K562 (cell line): ENCODE data around the gene KLK2. TPM values are rescaled to one million over a fixed set of nuclear protein-coding genes. Genes with fewer than 3 reads are reported as not detected.

Experiments
- CHCHD3 ChIP-seq: fragments of 250-450 bp; sonication (Bioruptor Pico); IDR thresholded peaks from 2 replicates; pipeline ENCODE4 v2.1.2; 2022; ENCODE audit warnings: mild to moderate bottlenecking
- ILF3 ChIP-seq: fragments of 450-650 bp; IDR thresholded peaks from 2 replicates; pipeline ENCODE4 v1.6.1; 2018; ENCODE audit warnings: antibody characterized with exemption, mild to moderate bottlenecking, moderate library complexity, borderline replicate concordance
- KAT2B ChIP-seq: IDR thresholded peaks from one replicate; pipeline ENCODE4 v1.6.1; 2012; ENCODE audit warnings: low read depth, mild to moderate bottlenecking, control low read depth, inconsistent platforms, low read length, moderate library complexity
- MEIS2 ChIP-seq: fragments of 450-650 bp; IDR thresholded peaks from 2 replicates; pipeline ENCODE4 v1.6.1; 2014; ENCODE audit warnings: mild to moderate bottlenecking; ENCODE audit not compliant: partially characterized antibody
- SMAD3 ChIP-seq: fragments of 450-650 bp; formaldehyde crosslinking; conservative IDR thresholded peaks from 2 replicates; pipeline ENCODE4 v1.4.0; 2020; ENCODE audit warnings: mild to moderate bottlenecking
- SMARCA5 ChIP-seq: fragments of 450-650 bp; IDR thresholded peaks from 2 replicates; pipeline ENCODE4 v1.6.1; 2016
- SRSF7 ChIP-seq: fragments of 200-400 bp; formaldehyde crosslinking; optimal IDR thresholded peaks from 2 replicates; pipeline ENCODE3; 2017; ENCODE audit warnings: mild to moderate bottlenecking, low read depth, low read length
- TCF3 ChIP-seq: sonication (generic); formaldehyde crosslinking; IDR thresholded peaks from 2 replicates; pipeline ENCODE4 v1.4.0; 2020; ENCODE audit warnings: mild to moderate bottlenecking, missing genetic modification reagents
- XRCC4 ChIP-seq: IDR thresholded peaks from one replicate; pipeline ENCODE4 v1.6.1; 2011; ENCODE audit not compliant: insufficient read depth, insufficient read length; ENCODE audit errors: extremely low read depth
- YBX1 ChIP-seq: fragments of 450-650 bp; IDR thresholded peaks from 2 replicates; pipeline ENCODE4 v1.7.1; 2016; ENCODE audit warnings: mild to moderate bottlenecking
- ZNF263 ChIP-seq: sonication (generic); formaldehyde crosslinking; IDR thresholded peaks from 2 replicates; pipeline ENCODE4 v1.8.0; 2022; ENCODE audit warnings: mild to moderate bottlenecking, missing genetic modification reagents, borderline replicate concordance
- polyA plus RNA-seq, 8 experiments: library from polyadenylated mRNA; depleted of rRNA in 4 of 8; stranded (reverse) in 5 of 8; unstranded in 3 of 8; fragments of >200 nt; fragmentation: Nextera tagmentation in 2 of 8; fragmentation: Illumina TruSeq in 1 of 8; extraction: Ambion mirVana in 2 of 8; extraction: Trizol in 1 of 8; gene quantifications; 2 replicates each; pipeline versions ENCODE4 v1.2.1 to v1.2.3, GENCODE V29; 2011 to 2014; ENCODE audit warnings: inconsistent platforms in 1 of 8, missing spikeins in 1 of 8
- total RNA-seq, 7 experiments: library from RNA; depleted of rRNA in 6 of 7; stranded (reverse); fragments of >200 nt in 6 of 7; fragmentation: Illumina TruSeq in 2 of 7; extraction: Trizol in 2 of 7; gene quantifications; 2 replicates each; pipeline versions ENCODE4 v1.2.1 to v1.2.3, GENCODE V29; 2011 to 2021; ENCODE audit warnings: low replicate concordance in 1 of 7
- TF ChIP-seq, protein P1 (sequence below), 2 experiments: fragments of 450-650 bp; IDR thresholded peaks; 2 replicates each; pipeline ENCODE4 v1.6.1; 2018; ENCODE audit warnings: mild to moderate bottlenecking in 2 of 2, low read depth in 1 of 2; ENCODE audit not compliant: partially characterized antibody in 2 of 2

KLK2 gene
- total and polyA plus RNA-seq, 9 of the 15 experiments (the other 6 are each of a cell fraction or from before 2014, with no cell fraction given), result 0.11 to 0.47 (median 0.23) TPM; not detected in 1

DNA sequence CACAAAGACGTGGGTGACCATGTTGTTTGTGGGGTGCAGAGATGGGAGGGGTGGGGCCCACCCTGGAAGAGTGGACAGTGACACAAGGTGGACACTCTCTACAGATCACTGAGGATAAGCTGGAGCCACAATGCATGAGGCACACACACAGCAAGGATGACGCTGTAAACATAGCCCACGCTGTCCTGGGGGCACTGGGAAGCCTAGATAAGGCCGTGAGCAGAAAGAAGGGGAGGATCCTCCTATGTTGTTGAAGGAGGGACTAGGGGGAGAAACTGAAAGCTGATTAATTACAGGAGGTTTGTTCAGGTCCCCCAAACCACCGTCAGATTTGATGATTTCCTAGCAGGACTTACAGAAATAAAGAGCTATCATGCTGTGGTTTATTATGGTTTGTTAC, 5.6 kb downstream of the KLK2 start (continued):
- TF ChIP-seq ILF3 (no peak), CHCHD3 (no peak), XRCC4 (no peak), SMARCA5 (no peak), TCF3 (CRISPR knock-in tag) (peak; percentile 87), MEIS2 (peak; percentile 76), YBX1 (no peak), KAT2B (no peak), SMAD3 (no peak), SRSF7 (no peak), ZNF263 (CRISPR knock-in tag) (no peak)
- TF ChIP-seq, protein P1, sequence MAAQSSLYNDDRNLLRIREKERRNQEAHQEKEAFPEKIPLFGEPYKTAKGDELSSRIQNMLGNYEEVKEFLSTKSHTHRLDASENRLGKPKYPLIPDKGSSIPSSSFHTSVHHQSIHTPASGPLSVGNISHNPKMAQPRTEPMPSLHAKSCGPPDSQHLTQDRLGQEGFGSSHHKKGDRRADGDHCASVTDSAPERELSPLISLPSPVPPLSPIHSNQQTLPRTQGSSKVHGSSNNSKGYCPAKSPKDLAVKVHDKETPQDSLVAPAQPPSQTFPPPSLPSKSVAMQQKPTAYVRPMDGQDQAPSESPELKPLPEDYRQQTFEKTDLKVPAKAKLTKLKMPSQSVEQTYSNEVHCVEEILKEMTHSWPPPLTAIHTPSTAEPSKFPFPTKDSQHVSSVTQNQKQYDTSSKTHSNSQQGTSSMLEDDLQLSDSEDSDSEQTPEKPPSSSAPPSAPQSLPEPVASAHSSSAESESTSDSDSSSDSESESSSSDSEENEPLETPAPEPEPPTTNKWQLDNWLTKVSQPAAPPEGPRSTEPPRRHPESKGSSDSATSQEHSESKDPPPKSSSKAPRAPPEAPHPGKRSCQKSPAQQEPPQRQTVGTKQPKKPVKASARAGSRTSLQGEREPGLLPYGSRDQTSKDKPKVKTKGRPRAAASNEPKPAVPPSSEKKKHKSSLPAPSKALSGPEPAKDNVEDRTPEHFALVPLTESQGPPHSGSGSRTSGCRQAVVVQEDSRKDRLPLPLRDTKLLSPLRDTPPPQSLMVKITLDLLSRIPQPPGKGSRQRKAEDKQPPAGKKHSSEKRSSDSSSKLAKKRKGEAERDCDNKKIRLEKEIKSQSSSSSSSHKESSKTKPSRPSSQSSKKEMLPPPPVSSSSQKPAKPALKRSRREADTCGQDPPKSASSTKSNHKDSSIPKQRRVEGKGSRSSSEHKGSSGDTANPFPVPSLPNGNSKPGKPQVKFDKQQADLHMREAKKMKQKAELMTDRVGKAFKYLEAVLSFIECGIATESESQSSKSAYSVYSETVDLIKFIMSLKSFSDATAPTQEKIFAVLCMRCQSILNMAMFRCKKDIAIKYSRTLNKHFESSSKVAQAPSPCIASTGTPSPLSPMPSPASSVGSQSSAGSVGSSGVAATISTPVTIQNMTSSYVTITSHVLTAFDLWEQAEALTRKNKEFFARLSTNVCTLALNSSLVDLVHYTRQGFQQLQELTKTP (IDR thresholded peaks at IDR 0.05; ENCODE audit: low read depth in 1 of 2, partially characterized antibody in 2 of 2), result no peak
